GM19025 (cell line): ENCODE measurements around the gene ZBTB8A.

Experiments used
- ATAC-seq: cut with Tn5 transposase; IDR thresholded peaks from one replicate; pipeline ENCODE4 v1.9.1; 2021; ENCODE audit warnings: mild to moderate bottlenecking, low read depth, moderate library complexity; ENCODE audit not compliant: unreplicated experiment

ZBTB8A gene

GRCh38 chr1:32651461-32652073, 112.3 kb downstream of the ZBTB8A start:
- no peak for ATAC-seq

- no peak for ATAC-seq
Measured at GRCh38 chr1:32652244-32652962, 113.2 kb downstream of the ZBTB8A start.
